Measurements from ENCODE around the gene RGS8.

RGS8 gene

GRCh38 chr1:182684116-182684828 lies at the start of gene RGS8:
Gene RGS8, minus strand, starts transcription at chr1:182684587. Its CDS starts 14,938 bp downstream, at chr1:182669649.
- DNase-seq (ENCODE audit: low read depth in 2 of 2), result no peak

GRCh38 chr1:182731852-182732575 lies 47.6 kb upstream of the RGS8 start:
- DNase-seq (ENCODE audit: low read depth in 2 of 2), result no peak

DNA sequence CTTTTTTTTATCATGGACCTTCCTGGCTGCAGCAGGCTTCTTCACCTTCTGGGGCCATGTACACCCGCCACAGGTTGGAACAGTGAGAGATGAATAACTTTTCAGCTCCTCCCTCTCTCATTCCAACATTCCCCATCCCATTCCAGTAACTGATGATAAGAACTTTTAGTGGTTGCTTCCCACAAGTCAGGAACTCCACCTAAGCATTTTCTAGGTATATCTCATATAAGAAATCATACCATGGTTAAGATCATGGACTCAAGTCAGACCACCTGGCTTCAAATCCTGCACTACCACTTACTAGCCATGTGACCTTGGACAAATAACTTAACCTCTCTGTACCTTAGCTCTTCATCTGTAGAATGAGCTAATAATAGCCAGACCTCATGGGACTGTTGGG lies 42.5 kb upstream of the RGS8 start:
- no peak for DNase-seq (ENCODE audit: low read depth in 2 of 2)

- DNase-seq (ENCODE audit: low read depth in 2 of 2), result peak; percentile 6 to 13
Measured at GRCh38 chr1:182725259-182726255, 41.2 kb upstream of the RGS8 start.

GRCh38 chr1:182724215-182724614 lies 39.8 kb upstream of the RGS8 start:
- DNase-seq (ENCODE audit: low read depth in 2 of 2), result no peak

DNA sequence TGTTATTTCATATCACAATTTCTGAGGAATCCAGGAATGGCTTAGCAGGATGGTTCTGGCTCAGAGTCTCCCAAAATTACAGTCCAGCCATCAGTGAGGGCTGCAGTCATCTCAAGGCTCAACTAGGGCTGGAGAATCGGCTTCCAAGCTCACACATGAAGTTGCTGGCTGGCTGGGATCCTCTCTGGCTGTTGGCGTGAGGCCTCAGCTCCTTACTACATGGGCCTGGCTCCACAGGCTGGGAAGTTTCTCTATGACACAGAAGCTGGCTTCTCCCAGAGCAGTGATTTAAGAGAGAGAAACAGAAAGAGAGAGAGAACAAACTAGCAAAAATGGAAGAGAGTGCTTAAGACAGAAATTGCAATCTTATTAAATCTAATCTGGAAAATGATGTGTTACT lies 38.8 kb upstream of the RGS8 start:
- DNase-seq (ENCODE audit: low read depth in 2 of 2), result no peak

- no peak for DNase-seq (ENCODE audit: low read depth in 2 of 2)
Measured at GRCh38 chr1:182721525-182721924, 37.1 kb upstream of the RGS8 start.

- no peak for DNase-seq (ENCODE audit: low read depth in 2 of 2)
Measured at GRCh38 chr1:182720463-182720862, 36.1 kb upstream of the RGS8 start.

DNA sequence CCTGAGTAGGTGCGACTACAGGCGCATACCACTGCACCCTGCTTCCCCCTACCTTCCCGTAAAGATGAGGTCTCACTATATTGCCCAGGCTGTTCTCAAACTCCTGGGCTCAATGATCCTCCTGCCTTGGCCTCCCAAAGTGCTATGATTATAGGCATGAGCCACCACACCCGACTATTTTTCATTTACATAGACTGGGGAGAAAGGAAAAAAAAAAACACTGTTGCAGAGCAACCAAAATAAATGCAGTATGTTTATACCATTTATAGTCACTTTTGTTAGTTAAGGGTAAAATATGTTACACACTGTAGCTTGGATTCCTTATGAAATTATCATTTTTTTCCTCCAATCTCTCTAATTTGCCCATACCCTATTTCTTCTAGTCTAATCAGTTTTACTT lies 35.2 kb upstream of the RGS8 start:
- no peak for DNase-seq (ENCODE audit: low read depth in 2 of 2)

DNA sequence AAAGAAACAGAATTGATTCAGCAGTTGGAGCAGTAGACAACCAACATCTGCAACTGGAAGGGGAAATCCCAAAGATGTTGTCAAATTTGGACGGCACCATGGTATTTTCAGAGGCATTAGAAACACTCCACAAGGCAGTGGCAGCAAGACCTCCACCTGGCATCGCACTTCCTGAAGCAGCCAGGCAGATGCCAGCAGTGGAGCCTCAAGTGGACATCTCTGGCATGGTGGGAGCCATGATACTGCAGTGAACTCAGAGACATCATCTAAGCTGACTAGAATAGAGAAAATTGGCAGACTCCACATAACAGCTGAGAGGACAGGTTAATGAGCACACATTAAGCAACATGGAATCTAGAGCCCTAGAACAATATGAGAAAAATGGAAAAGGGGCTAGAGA lies 33.9 kb upstream of the RGS8 start:
- no peak for DNase-seq (ENCODE audit: low read depth in 2 of 2)

GRCh38 chr1:182716740-182717720 lies 32.6 kb upstream of the RGS8 start:
- DNase-seq (ENCODE audit: low read depth in 2 of 2), result no peak

DNA sequence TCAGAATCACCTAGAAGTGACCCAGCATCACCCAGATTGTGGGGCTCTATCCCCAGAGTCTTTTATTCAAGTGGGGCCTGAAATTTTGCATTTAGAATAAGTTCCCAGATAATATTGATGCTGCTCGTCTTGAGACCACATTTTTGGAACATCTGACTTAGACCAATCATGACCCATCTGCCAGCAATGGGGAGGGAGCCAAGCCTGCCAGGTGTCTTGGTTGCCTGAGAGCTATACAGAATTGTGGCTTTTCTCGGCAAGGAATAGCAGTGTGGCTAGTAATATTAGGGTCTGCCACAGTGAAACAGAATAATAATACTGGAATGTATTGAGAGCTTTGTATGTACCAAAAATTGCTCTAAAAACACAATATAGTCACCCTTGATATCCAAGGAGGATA lies 31.1 kb upstream of the RGS8 start:
- no peak for DNase-seq (ENCODE audit: low read depth in 2 of 2)

GRCh38 chr1:182714546-182714945 lies 30.2 kb upstream of the RGS8 start:
- no peak for DNase-seq (ENCODE audit: low read depth in 2 of 2)

DNA sequence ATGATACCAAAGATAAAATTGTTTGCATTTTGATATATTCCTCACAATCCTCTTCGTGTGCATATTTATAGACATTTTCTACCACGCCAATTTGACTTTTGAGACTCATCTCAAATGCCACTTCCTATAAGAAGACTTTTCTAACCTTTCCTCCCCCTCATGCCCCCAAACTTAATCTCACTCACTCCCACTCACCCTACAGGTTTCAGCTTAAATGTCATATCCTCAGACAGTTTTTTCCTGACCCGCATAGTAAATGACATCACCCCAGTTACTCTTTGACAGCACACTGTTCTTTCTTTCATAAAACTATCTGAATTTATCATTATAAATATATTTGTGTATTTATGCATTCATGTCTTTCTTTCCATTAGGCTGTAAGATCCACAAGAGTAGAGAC lies 29.6 kb upstream of the RGS8 start:
- no peak for DNase-seq (ENCODE audit: low read depth in 2 of 2)

GRCh38 chr1:182713492-182713891 lies 29.1 kb upstream of the RGS8 start:
- DNase-seq (ENCODE audit: low read depth in 2 of 2), result no peak

DNA sequence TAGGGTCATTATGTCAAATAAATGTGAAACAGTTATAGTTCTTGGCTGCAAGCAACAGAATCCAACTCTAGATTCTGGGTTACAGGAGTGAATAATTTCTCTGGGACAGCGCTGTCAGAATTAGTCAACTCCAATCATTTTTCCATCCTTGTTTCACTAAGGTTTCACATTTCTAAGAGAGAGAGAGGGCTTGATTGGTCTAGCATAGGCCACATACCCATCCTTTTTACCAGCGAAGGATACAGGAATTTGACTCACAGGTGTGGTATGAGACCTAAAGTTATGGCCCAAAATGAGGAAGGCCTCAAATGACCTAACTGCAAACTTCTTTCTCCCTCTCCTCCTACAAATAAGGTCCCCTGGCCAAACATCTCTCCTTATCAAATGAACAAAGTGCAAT lies 25.5 kb upstream of the RGS8 start:
- DNase-seq (ENCODE audit: low read depth in 2 of 2), result no peak

DNA sequence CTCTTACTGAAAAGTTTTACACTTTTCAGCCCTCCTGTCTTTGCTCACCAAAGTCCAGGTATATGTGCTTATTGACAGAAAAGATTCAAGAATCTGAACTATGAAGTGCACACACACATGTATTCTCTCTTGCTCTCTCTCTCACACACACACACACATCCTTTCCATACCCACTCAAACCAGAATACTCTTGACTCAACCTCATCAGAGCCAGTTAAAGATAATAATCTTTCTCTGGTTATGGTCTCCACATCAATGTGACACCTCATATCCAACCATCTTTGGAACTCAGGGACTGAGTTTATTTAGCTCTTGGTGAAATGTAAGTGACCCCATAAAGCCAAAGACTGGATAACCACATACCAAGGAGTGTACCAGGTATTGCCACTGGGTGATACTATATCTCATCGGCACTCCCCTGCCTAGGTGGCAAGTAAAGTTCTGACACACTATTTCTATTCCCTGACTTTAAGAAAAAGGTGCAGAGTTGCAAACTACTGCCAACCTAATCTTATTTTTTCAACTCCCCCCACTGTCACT lies 24.9 kb upstream of the RGS8 start:
- DNase-seq (ENCODE audit: low read depth in 2 of 2), result no peak

- DNase-seq (ENCODE audit: low read depth in 2 of 2), result no peak
Measured at GRCh38 chr1:182707122-182707521, 22.7 kb upstream of the RGS8 start.

DNA sequence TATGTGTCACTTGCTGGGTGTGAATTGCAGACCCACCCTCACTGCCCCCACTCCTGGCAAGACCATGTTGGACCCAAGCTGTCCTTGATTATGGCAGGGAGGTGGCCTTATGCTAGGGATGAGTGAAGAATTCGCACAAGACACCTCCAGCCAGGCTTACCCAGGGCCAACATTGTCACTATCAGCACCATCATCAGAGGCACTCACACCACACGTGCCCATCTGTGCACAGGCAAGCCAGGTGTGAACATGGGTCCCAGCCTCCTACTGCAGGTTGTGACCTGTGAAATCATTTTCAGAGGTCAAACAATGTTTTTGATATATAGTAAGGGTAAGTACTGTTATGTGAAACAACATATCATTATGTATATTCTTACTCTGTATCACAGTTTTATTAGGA lies 20.3 kb upstream of the RGS8 start:
- DNase-seq (ENCODE audit: low read depth in 2 of 2), result no peak

DNA sequence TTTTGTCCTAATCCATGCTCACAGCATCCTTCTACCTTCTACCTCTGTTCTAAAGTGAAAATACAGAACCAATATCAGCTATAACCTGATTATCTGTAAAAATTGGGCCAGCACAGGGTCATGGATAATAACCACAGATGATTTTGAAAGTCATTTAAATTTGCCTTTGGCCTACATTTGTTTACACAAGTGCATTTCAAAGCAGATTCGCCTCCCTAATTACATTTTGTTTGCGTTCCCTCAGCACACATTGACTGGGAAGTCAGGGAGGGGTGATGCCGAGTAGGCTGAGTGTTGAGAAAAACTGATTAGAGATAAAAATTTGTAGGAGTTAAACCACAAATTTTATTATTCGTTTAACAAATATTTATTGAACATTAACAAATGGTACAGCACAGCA lies 19.2 kb upstream of the RGS8 start:
- no peak for DNase-seq (ENCODE audit: low read depth in 2 of 2)

All from fibroblast of skin of left biceps (primary cell).